ENCODE results near the gene ANAPC15. TPM values are rescaled to one million over a fixed set of nuclear protein-coding genes. Genes with fewer than 3 reads are reported as not detected.

Gene ANAPC15
- total RNA-seq, 1 donor from 2014 or later, result 36.5 TPM

- H3K4me3 Mint-ChIP-seq (ENCODE audit: unreplicated experiment), result no peak overlapping the region
- peaks cover 47% of the 10 kb centered on the region for H3K4me1 Mint-ChIP-seq (ENCODE audit: unreplicated experiment)
- peaks cover 5% of the 10 kb centered on the region for H3K36me3 Mint-ChIP-seq (ENCODE audit: low read depth, unreplicated experiment)
- no peak for DNase-seq (ENCODE audit: low spot score)
- H3K27ac Mint-ChIP-seq (ENCODE audit: unreplicated experiment), result peak overlapping the region; percentile 81
- TF ChIP-seq, protein P1, sequence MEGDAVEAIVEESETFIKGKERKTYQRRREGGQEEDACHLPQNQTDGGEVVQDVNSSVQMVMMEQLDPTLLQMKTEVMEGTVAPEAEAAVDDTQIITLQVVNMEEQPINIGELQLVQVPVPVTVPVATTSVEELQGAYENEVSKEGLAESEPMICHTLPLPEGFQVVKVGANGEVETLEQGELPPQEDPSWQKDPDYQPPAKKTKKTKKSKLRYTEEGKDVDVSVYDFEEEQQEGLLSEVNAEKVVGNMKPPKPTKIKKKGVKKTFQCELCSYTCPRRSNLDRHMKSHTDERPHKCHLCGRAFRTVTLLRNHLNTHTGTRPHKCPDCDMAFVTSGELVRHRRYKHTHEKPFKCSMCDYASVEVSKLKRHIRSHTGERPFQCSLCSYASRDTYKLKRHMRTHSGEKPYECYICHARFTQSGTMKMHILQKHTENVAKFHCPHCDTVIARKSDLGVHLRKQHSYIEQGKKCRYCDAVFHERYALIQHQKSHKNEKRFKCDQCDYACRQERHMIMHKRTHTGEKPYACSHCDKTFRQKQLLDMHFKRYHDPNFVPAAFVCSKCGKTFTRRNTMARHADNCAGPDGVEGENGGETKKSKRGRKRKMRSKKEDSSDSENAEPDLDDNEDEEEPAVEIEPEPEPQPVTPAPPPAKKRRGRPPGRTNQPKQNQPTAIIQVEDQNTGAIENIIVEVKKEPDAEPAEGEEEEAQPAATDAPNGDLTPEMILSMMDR (IDR thresholded peaks at IDR 0.05; ENCODE audit: unreplicated experiment), result no peak
- peaks cover 5% of the 10 kb centered on the region for H3K27me3 Mint-ChIP-seq (ENCODE audit: unreplicated experiment)
- H3K9me3 Mint-ChIP-seq (ENCODE audit: unreplicated experiment), result no peaks in the 10 kb centered on the region
Observed at GRCh38 chr11:72072348-72072747, 40.1 kb downstream of the ANAPC15 start.

DNA sequence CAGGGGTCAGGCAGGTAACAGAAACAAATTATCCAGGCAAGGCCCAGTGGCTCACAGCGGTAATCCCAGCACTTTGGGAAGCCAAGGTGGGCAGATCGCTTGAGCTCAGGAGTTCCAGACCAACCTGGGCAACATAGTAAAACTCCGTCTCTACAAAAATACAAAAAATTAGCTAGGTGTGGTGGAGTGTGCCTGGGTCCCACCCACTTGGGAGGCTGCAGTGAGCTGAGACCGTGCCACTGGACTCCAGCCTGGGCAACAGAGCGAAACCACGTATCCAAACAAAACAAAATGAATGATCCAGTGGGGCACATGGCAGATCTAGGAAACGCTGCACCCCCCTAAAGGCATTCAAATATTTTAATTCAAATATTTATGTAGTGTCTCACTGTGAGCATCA is 42.0 kb downstream of the ANAPC15 start:
- Mint-ChIP-seq H3K27me3 (ENCODE audit: unreplicated experiment) (peaks cover 5% of the 10 kb centered on the region), H3K27ac (ENCODE audit: unreplicated experiment) (peak overlapping the region; percentile 79), H3K9me3 (ENCODE audit: unreplicated experiment) (no peaks in the 10 kb centered on the region), H3K36me3 (ENCODE audit: low read depth, unreplicated experiment) (peaks cover 5% of the 10 kb centered on the region), H3K4me1 (ENCODE audit: unreplicated experiment) (peaks cover 61% of the 10 kb centered on the region), H3K4me3 (ENCODE audit: unreplicated experiment) (no peak overlapping the region)
- DNase-seq (ENCODE audit: low spot score), result no peak
- TF ChIP-seq, protein P1 (IDR thresholded peaks at IDR 0.05; ENCODE audit: unreplicated experiment), result no peak

GRCh38 chr11:72069787-72070251 is 42.7 kb downstream of the ANAPC15 start:
- peaks cover 5% of the 10 kb centered on the region for H3K36me3 Mint-ChIP-seq (ENCODE audit: low read depth, unreplicated experiment)
- H3K27me3 Mint-ChIP-seq (ENCODE audit: unreplicated experiment), result peaks cover 5% of the 10 kb centered on the region
- peak overlapping the region; percentile 79 for H3K27ac Mint-ChIP-seq (ENCODE audit: unreplicated experiment)
- H3K4me1 Mint-ChIP-seq (ENCODE audit: unreplicated experiment), result peaks cover 61% of the 10 kb centered on the region
- H3K9me3 Mint-ChIP-seq (ENCODE audit: unreplicated experiment), result no peaks in the 10 kb centered on the region
- TF ChIP-seq, protein P1 (IDR thresholded peaks at IDR 0.05; ENCODE audit: unreplicated experiment), result no peak
- no peak for DNase-seq (ENCODE audit: low spot score)
- peak overlapping the region; percentile 42 for H3K4me3 Mint-ChIP-seq (ENCODE audit: unreplicated experiment)

GRCh38 chr11:72069200-72069599 is 43.3 kb downstream of the ANAPC15 start:
- peaks cover 61% of the 10 kb centered on the region for H3K4me1 Mint-ChIP-seq (ENCODE audit: unreplicated experiment)
- H3K4me3 Mint-ChIP-seq (ENCODE audit: unreplicated experiment), result peak overlapping the region; percentile 42
- DNase-seq (ENCODE audit: low spot score), result no peak
- H3K27me3 Mint-ChIP-seq (ENCODE audit: unreplicated experiment), result peaks cover 5% of the 10 kb centered on the region
- TF ChIP-seq, protein P1 (IDR thresholded peaks at IDR 0.05; ENCODE audit: unreplicated experiment), result no peak
- no peaks in the 10 kb centered on the region for H3K9me3 Mint-ChIP-seq (ENCODE audit: unreplicated experiment)
- H3K36me3 Mint-ChIP-seq (ENCODE audit: low read depth, unreplicated experiment), result peaks cover 5% of the 10 kb centered on the region
- peak overlapping the region; percentile 79 for H3K27ac Mint-ChIP-seq (ENCODE audit: unreplicated experiment)

DNA sequence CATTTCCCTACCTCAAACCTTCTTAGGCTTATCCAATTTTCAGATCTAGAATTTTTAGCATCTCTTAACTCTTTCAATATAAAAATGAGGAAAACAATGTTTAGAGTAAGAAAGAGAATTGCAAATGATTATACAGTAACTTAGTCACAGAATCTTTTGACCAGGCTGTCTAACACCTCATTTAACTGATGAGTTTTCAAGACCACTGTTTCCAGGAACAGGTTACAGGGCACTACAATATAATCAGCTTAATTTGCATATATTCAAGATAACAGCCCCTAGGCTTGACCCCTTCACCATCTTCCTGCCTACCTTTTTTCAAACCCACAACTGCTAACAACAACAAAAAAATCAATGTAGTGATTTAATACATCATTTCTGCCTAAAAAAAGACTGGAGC is 44.8 kb downstream of the ANAPC15 start:
- H3K27ac Mint-ChIP-seq (ENCODE audit: unreplicated experiment), result peak overlapping the region; percentile 70
- H3K27me3 Mint-ChIP-seq (ENCODE audit: unreplicated experiment), result peaks cover 5% of the 10 kb centered on the region
- no peak for DNase-seq (ENCODE audit: low spot score)
- no peaks in the 10 kb centered on the region for H3K9me3 Mint-ChIP-seq (ENCODE audit: unreplicated experiment)
- H3K4me3 Mint-ChIP-seq (ENCODE audit: unreplicated experiment), result peak overlapping the region; percentile 62
- H3K4me1 Mint-ChIP-seq (ENCODE audit: unreplicated experiment), result peaks cover 54% of the 10 kb centered on the region
- TF ChIP-seq, protein P1 (IDR thresholded peaks at IDR 0.05; ENCODE audit: unreplicated experiment), result no peak
- H3K36me3 Mint-ChIP-seq (ENCODE audit: low read depth, unreplicated experiment), result peaks cover 5% of the 10 kb centered on the region
